ENCODE data around the gene TBK1.

DNA sequence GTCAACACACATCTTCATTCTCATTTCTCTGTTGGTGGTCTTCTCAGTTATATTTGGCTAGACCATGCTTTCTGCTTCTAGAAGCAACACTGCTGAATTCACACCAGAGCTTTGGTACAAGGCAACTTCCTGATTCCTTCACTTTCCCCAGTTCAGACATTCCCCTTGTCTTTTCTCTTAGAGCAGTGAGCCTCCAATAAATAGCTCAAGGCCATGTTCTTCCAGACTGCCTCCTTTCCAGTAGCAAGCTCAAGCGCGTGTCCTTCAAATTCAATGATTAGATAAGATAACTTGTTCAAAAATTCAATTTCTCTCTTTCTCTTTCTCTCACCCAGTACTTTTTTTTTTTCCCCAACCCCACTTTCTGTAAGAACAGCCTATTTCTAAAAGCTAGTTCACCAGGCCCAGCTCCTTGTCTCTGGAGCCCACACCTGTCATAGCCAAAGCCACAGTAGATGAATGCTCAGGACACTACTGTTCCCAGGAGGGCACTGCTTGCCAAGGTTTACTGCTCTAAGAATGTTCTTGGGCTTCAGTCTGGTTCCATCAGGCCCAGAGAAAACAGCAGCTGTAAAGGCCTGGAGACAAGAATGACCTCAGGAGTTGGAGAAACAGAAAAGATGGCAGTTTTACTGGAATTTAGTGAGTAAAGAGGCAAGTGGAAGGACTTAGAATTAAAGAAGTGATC lies 17.7 kb downstream of the TBK1 start:
- TF ChIP-seq RARB (CRISPR knock-in tag; IDR thresholded peaks at IDR 0.05) (no peak), POU6F1 (CRISPR knock-in tag; IDR thresholded peaks at IDR 0.05; ENCODE audit: borderline replicate concordance, low read depth) (no peak)
